Stomach (tissue), 4 donors: ENCODE data around the gene C1orf56.

Experiments
- EP300 ChIP-seq: sonication (generic); formaldehyde crosslinking; IDR thresholded peaks from one replicate; pipeline ENCODE4 v1.6.1; 2017; ENCODE audit warnings: antibody characterized with exemption
- POLR2A ChIP-seq, 4 donors: fragments of 450-650 bp; IDR thresholded peaks; one replicate each; pipeline ENCODE4 v1.6.1; 2016; ENCODE audit warnings: antibody characterized with exemption in 4 of 4, control low read depth in 2 of 4, mild to moderate bottlenecking in 1 of 4, moderate library complexity in 1 of 4
- POLR2AphosphoS5 ChIP-seq, 3 donors: sonication (generic); formaldehyde crosslinking; IDR thresholded peaks; one replicate each; pipeline ENCODE4 v1.6.1; 2016; ENCODE audit warnings: antibody characterized with exemption in 3 of 3
- TF ChIP-seq, protein P1 (sequence below), 7 experiments: fragments of 450-650 bp in 4 of 7; fragments of 200-600 bp in 3 of 7; sonication (generic) in 3 of 7; IDR thresholded peaks; one replicate each; pipeline ENCODE4 v1.5.1; 2016 to 2019; ENCODE audit warnings: antibody characterized with exemption in 7 of 7, control low read depth in 2 of 7, mild to moderate bottlenecking in 1 of 7

DNA sequence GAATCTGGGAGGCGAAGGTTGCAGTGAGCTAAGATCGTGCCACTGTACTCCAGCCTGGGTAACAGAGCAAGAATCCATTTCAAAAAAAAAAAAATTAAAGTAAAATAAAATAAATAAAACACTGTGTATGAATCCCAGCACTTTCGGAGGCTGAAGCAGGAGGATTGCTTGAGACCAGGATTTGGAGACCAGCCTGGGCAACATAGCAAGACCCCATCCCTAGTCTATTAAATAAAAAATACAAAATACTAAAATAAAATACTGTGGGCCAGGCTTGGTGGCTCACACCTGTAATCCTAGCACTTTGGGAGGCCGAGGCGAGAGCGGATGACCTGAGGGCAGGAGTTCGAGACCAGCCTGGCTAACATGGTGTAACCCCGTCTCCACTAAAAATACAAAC, 15.4 kb upstream of the C1orf56 start:
- TF ChIP-seq POLR2AphosphoS5 (IDR thresholded peaks at IDR 0.05) (no peak), POLR2A (IDR thresholded peaks at IDR 0.05) (no peak), EP300 (no peak)
- TF ChIP-seq, protein P1, sequence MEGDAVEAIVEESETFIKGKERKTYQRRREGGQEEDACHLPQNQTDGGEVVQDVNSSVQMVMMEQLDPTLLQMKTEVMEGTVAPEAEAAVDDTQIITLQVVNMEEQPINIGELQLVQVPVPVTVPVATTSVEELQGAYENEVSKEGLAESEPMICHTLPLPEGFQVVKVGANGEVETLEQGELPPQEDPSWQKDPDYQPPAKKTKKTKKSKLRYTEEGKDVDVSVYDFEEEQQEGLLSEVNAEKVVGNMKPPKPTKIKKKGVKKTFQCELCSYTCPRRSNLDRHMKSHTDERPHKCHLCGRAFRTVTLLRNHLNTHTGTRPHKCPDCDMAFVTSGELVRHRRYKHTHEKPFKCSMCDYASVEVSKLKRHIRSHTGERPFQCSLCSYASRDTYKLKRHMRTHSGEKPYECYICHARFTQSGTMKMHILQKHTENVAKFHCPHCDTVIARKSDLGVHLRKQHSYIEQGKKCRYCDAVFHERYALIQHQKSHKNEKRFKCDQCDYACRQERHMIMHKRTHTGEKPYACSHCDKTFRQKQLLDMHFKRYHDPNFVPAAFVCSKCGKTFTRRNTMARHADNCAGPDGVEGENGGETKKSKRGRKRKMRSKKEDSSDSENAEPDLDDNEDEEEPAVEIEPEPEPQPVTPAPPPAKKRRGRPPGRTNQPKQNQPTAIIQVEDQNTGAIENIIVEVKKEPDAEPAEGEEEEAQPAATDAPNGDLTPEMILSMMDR (IDR thresholded peaks at IDR 0.05): no peak
